Measurements from ENCODE around the gene NRIP3. TPM values are rescaled to one million over a fixed set of nuclear protein-coding genes. Genes with fewer than 3 reads are reported as not detected.
"Not testable (repeated sequence)": the region's sequence is repeated elsewhere in the genome, so short reads cannot be mapped to it uniquely, and the experiment has no call there.

Gene NRIP3
- total RNA-seq, 1 experiment from 2014 or later: 27.4 TPM

GRCh38 chr11:8971924-8972316 is 31.9 kb downstream of the NRIP3 start:
- DNase-seq (ENCODE audit: low read depth): no peak

GRCh38 chr11:8971196-8971923 is 32.4 kb downstream of the NRIP3 start:
- DNase-seq (ENCODE audit: low read depth): no peak

DNA sequence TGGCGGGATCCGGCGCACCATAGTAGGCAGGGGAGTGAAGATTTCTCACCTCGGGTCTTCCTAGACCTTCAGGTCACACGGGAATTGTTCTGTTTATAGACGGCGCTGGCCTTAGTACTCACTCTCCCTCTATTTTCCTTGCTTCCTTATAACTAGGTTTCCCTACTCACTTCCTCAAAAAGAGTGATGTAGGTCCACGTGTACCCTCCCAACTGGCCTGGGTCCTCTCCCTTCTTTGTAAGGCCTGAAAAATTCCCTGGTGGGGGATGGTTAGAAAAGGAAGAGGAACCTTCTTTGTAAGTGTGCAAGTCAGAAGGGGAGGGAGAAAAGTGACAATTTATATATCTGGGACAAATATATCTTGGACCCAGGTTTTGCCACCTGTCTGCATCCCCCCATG is 36.6 kb downstream of the NRIP3 start:
- DNase-seq (ENCODE audit: low read depth): no peak

DNA sequence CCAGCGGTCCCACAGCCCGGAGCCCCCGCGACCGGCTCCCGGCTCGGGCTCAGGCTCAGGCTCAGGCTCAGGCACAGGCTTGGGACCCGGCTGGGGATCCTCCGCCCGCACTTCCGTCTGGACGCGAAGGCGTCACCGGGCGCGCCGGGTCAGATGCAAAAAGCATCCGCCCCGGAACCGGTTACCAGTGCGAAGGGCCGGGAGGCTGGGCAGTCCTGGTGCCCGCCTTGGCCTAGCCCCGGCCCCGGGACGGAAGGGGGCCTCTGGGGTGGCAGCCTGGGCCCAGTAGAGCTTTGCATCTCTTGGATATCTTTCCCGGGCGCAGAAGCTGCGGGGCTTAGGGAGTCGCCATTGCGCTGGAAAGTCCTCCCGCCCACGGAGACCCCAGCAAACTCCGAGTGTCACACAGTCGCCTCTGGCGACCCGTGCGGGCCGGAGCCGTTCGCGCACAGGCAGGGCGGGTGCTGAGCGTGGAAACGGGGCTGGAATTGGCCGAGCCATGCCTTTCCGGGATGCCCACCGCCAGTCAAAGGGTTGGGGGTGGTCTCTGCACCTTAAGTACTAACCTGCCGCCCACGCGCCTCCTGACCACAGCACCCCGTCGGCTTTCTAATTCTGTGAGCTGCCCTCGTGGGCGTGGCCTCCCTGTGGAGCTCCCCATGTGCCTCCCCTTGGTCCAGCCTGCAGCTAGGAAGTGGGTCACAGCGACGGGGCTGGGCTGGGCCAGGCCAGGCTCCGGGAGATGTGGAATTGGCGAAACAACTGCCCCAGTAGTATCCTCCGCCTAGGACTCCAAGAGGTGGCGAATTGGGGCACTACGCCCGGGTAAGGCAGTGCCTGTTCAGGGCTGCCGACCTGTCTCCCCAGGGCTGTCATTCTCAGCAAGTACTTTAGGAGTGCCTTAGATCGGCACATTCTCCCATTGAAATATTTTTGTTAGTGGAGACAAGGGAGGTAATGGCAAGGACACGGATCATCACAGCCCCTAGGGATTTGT is 39.2 kb downstream of the NRIP3 start, which contains the start of gene TMEM9B:
TMEM9B (minus strand) TSS at position 119 of the 997 bp plus-strand sequence. CDS start 129 bp downstream, outside the sequence.
- DNase-seq (ENCODE audit: low read depth): peak; percentile 92

- DNase-seq (ENCODE audit: low read depth): peak; percentile 82
Measured at GRCh38 chr11:8963569-8964323, 40.1 kb downstream of the NRIP3 start.

DNA sequence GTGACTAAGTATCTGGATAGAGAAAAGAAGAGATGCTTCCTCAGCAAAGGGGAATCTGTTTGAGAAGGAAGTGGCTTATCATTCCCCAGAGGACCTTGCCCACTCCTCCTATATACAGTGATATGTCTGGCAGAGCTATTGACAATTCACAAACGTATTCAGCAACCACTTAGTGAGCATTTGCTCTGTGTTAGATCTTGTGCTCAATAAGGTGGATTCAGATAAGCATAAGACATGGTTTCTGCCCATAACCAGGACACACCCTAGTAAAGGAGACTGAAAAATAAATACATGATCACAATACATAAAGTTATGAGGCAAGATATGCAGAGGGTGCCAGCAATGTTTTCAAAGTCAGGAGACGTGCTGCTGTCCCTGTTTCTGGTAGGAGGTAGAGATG is 41.0 kb downstream of the NRIP3 start:
- DNase-seq (ENCODE audit: low read depth): no peak

DNA sequence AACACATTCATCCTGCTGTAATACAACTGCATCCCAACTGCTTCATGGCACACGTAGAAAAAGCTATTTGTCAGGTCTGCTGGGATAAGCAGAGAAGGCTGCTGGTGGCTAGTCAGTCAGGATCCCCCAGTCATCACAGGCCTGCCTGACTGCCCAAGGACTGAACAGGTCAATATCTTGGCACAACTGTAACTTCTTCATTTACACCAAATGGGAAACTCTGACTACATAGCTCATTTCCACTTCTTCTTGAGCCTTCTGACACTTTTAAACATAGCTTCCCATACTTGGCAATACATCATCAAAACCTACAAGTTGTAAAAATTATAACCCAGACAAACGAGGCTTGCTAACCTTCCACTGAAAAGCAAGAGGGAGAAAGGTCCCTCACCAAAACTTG is 42.4 kb downstream of the NRIP3 start:
- DNase-seq (ENCODE audit: low read depth): no peak

DNA sequence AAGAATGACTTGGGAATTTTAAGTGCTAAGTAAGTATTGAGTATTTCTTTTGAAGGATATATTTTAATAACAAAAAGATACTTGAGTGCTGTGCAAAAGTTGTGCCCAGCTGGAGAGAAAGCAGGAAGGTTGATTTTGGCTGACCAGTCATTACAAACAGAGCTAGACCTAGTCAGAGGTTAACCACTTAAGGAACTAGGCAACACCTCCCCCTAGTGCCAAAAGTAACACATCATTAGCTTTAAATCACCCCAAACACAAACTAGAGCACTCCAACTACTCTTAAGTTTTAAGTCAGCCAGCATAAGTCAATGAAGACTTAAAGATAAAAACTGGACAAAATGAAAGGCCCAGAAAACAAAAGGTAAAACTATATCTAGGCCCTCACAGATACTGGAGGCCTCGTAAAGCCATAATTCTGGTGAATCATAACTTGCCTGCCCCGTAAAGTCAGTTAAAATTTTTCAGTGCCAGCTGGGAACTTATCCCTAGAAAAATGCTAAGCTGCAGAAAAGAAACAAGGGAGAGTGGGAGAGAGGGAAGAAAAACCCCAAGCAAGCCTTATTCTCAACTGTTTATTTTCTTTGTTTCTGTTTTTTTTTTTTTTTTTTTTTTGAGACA is 44.1 kb downstream of the NRIP3 start:
- peak; percentile 69 for DNase-seq (ENCODE audit: low read depth)

DNA sequence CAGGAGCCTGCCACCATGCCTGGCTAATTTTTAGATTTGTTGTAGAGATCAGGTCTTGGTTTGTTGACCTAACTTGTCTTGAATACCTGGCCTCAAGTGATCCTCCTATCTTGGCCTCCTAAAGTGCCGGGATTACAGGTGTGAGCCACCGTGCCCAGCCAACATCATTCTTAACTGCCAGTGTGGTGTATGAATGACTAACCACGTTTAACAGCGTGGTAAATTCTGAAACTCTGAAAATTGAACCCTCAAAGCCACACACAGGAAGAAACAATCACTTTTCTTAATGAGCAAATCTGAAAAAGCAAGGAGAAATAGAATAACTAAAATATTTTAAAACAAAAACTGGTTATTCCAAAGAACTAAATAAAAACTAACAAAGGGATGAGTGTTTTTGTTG is 46.9 kb downstream of the NRIP3 start:
- no peak for DNase-seq (ENCODE audit: low read depth)

GRCh38 chr11:8948886-8949285 is 54.9 kb downstream of the NRIP3 start:
- no peak for DNase-seq (ENCODE audit: low read depth)

DNA sequence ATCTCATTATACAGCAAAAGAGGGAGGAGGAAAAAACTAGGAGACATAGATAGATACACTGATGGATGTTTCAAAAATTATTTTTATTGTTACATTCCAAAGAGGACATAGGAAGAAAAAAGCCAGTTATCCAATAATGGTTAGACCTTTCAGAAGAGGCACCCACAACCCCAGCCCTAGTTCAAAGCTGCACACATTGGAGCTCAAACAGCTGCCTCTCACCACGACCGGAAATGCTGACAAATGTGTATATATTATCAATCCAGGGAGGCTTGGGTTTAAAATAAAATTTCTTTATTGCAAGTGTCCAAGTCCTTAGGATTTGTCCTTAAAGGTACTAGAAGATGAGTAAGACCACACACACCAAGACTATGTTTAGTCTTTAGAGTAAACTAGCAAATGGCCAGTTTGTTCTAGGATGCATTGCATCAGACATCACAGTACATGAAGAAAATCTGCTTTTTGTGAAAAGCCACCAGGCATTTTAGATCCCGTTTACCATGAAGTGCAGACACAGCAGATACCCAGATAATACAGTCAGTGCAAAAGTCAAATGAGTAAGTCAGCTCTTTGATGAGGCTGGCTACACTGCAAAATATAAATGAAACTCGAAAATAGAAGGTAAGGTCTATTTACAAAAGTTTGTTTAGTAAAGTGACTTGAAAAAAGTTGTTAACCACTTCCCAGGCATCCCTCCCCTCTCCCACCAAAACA is 56.4 kb downstream of the NRIP3 start:
- DNase-seq (ENCODE audit: low read depth): no peak

DNA sequence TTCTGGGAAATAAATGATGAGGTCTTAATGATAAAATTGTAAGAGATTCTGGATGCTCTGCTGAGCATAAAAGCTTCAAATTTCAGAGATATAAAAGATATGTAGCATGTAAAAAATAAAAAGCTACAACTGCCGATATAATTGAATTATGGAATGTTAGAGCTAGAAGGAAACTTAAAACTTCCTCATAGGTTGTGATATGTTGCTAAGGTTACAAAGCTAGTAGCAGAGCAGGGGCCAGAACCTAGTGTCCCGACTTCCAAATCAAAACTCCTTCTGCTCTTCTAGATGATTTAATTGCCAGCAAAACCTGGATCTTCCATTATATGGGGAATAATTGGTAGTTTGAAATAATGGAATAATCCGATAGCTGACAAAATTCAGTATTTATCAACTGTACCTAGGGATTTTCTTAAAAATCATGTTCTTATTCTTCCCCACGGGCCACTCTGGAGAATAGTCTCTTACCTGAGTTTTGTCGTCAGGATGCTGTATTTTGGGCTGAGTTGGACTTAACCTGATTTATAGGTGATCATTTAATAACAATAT is 61.2 kb downstream of the NRIP3 start, which contains the start of gene ASCL3:
ASCL3 (minus strand) TSS at position 499 of the 549 bp plus-strand sequence. CDS start 4,855 bp downstream, outside the sequence.
- no peak for DNase-seq (ENCODE audit: low read depth)

GRCh38 chr11:8941341-8942103 is 62.3 kb downstream of the NRIP3 start:
- DNase-seq (ENCODE audit: low read depth): no peak

- DNase-seq (ENCODE audit: low read depth): no peak
Measured at GRCh38 chr11:8937659-8938058, 66.1 kb downstream of the NRIP3 start.

DNA sequence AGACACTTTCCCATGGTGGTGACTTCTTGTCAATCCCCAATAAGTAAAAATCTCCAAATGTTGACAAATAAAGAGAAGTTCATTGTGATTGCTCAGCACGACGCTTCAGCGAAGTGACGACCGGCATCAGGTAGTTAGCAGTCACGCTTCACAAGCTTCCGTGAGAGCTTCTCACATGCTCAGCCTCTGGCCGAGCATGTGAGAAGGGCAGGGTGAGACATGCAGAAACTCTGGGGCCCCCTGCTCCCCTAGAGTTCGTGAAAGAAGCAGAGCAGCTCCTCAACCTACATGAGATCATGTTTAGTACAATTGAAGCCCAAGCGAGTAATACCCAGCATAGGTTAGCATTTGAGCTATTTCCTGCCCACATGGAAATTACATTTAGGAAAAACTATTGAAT is 66.6 kb downstream of the NRIP3 start:
- DNase-seq (ENCODE audit: low read depth): no peak

GRCh38 chr11:8935789-8936188 is 68.0 kb downstream of the NRIP3 start:
- DNase-seq (ENCODE audit: low read depth): not testable (repeated sequence)

- DNase-seq (ENCODE audit: low read depth): peak; percentile 65
Measured at GRCh38 chr11:8934742-8935488, 68.9 kb downstream of the NRIP3 start.

GRCh38 chr11:8933931-8934330 is 69.9 kb downstream of the NRIP3 start:
- no peak for DNase-seq (ENCODE audit: low read depth)

All from Daoy (cell line).